ENCODE results near the gene GPR25. TPM values are rescaled to one million over a fixed set of nuclear protein-coding genes. Genes with fewer than 3 reads are reported as not detected.
A peak's percentile ranks its signal among the peaks of the same experiment; 100 is the strongest.

GPR25 gene, protein sequence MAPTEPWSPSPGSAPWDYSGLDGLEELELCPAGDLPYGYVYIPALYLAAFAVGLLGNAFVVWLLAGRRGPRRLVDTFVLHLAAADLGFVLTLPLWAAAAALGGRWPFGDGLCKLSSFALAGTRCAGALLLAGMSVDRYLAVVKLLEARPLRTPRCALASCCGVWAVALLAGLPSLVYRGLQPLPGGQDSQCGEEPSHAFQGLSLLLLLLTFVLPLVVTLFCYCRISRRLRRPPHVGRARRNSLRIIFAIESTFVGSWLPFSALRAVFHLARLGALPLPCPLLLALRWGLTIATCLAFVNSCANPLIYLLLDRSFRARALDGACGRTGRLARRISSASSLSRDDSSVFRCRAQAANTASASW
- not detected for total RNA-seq (ENCODE audit: unreplicated experiment)
- long read RNA-seq, result 0 reads

DNA sequence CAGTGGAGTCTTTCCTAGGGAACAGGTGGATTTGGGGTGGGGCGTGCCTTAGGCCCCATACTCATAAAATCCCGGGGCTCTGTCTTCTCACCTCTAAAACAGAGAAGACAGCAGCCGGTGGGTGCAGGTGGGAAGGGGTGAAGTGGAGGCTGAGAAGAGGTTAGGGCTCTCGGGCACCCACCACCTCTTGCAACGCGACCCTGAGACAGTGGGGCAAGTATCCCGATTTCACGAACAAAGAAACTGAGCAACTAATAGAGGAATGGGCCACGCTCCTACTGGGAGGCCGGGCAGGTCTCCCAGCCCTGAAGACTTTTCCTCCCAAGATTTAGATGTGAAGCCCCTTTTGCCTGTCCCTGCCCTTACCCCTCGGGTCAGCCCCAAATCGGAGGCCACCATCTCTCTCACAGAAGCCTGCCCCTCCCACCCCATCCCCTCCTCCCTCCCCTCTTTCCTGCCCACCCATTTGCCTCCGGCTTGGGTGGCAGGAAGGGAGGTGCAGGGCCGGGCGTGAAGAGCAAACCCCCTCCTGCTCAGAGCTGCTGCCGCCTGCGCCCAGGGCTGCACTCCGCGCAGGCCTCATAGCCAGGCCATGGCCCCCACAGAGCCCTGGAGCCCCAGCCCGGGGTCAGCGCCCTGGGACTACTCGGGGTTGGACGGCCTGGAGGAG lies at the start of gene GPR25:
TSS of gene GPR25 (plus strand) at position 536 of the 670 bp plus-strand sequence. CDS start at position 593, 57 bp downstream.
- TF ChIP-seq, protein P1, sequence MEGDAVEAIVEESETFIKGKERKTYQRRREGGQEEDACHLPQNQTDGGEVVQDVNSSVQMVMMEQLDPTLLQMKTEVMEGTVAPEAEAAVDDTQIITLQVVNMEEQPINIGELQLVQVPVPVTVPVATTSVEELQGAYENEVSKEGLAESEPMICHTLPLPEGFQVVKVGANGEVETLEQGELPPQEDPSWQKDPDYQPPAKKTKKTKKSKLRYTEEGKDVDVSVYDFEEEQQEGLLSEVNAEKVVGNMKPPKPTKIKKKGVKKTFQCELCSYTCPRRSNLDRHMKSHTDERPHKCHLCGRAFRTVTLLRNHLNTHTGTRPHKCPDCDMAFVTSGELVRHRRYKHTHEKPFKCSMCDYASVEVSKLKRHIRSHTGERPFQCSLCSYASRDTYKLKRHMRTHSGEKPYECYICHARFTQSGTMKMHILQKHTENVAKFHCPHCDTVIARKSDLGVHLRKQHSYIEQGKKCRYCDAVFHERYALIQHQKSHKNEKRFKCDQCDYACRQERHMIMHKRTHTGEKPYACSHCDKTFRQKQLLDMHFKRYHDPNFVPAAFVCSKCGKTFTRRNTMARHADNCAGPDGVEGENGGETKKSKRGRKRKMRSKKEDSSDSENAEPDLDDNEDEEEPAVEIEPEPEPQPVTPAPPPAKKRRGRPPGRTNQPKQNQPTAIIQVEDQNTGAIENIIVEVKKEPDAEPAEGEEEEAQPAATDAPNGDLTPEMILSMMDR (IDR thresholded peaks at IDR 0.05; ENCODE audit: unreplicated experiment), result no peak
- H3K4me1 Mint-ChIP-seq (ENCODE audit: unreplicated experiment), result peaks cover 10% of the 10 kb centered on the region
- no peak within 1 kb of the TSS for H3K4me3 Mint-ChIP-seq (ENCODE audit: unreplicated experiment)
- H3K36me3 Mint-ChIP-seq (ENCODE audit: low read depth, unreplicated experiment), result no peaks in the 10 kb centered on the region
- no peak within 1 kb of the TSS for H3K27ac Mint-ChIP-seq (ENCODE audit: unreplicated experiment)
- no peaks in the 10 kb centered on the region for H3K9me3 Mint-ChIP-seq (ENCODE audit: unreplicated experiment)
- H3K27me3 Mint-ChIP-seq (ENCODE audit: unreplicated experiment), result peaks cover 7% of the 10 kb centered on the region
- DNase-seq (ENCODE audit: low spot score), result no peak

DNA sequence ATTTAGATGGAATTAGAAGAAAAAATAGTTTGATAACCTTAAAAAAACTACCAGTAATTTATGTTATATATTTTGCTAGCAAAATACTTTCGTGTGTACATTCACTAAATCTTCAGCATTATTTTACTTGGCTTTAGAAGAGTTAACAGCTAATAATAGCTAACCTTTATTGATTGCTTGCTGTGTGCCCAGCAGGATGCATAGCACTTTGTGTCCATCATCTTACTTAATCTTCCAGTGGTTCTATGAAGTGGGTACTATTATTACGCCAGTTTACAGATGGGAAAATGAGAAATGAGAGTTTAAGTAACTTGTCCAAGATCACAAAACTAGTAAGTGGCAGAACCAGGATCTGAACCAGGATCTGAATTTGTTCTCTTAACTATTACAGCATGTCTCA lies 41.7 kb upstream of the GPR25 start:
- H3K9me3 Mint-ChIP-seq (ENCODE audit: unreplicated experiment), result no peaks in the 10 kb centered on the region
- no peak for DNase-seq (ENCODE audit: low spot score)
- H3K27ac Mint-ChIP-seq (ENCODE audit: unreplicated experiment), result no peak overlapping the region
- no peak overlapping the region for H3K4me3 Mint-ChIP-seq (ENCODE audit: unreplicated experiment)
- TF ChIP-seq, protein P1 (IDR thresholded peaks at IDR 0.05; ENCODE audit: unreplicated experiment), result no peak
- no peaks in the 10 kb centered on the region for H3K4me1 Mint-ChIP-seq (ENCODE audit: unreplicated experiment)
- no peaks in the 10 kb centered on the region for H3K27me3 Mint-ChIP-seq (ENCODE audit: unreplicated experiment)
- H3K36me3 Mint-ChIP-seq (ENCODE audit: low read depth, unreplicated experiment), result peaks cover 6% of the 10 kb centered on the region

DNA sequence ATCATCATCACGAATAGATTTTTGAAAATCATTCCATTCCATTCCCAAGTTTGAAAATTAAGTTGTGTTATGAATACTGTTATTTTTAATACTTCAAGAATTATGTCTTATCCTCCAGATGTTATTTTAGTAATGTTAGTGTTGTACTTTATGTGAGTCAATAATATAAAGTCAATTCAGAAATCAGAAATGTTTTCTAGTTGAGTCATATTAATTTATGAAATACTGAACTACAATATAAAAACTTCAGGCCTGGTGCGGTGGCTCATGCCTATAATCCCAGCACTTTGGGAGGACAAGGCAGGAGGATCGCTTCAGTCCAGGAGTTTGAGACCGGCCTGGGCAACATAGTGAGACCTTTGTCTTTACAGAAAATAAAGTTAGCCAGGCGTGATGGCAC lies 38.4 kb upstream of the GPR25 start:
- Mint-ChIP-seq H3K4me3 (ENCODE audit: unreplicated experiment) (no peak overlapping the region), H3K4me1 (ENCODE audit: unreplicated experiment) (no peaks in the 10 kb centered on the region), H3K9me3 (ENCODE audit: unreplicated experiment) (no peaks in the 10 kb centered on the region), H3K36me3 (ENCODE audit: low read depth, unreplicated experiment) (peaks cover 14% of the 10 kb centered on the region), H3K27ac (ENCODE audit: unreplicated experiment) (no peak overlapping the region), H3K27me3 (ENCODE audit: unreplicated experiment) (no peaks in the 10 kb centered on the region)
- DNase-seq (ENCODE audit: low spot score), result no peak
- TF ChIP-seq, protein P1 (IDR thresholded peaks at IDR 0.05; ENCODE audit: unreplicated experiment), result no peak

DNA sequence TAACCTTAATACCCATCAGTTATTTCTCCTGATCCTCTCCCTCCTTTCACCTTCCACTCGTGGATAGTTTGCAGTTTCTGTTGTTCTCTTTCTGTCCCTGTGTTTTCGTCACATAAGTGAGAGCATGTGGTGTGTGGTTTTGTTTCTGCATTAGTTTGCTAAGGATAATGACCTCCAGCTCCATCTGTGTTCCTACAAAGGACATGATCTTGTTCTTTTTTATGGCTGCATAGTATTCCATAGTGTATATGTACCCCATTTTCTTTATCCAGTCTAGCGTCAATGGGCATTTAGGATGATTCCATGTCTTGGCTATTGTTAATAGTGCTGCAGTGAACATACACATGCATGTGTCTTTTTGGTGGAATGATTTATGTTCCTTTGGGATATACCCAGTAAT lies 36.6 kb upstream of the GPR25 start:
- no peak for DNase-seq (ENCODE audit: low spot score)
- H3K27ac Mint-ChIP-seq (ENCODE audit: unreplicated experiment), result no peak overlapping the region
- peaks cover 14% of the 10 kb centered on the region for H3K36me3 Mint-ChIP-seq (ENCODE audit: low read depth, unreplicated experiment)
- no peaks in the 10 kb centered on the region for H3K4me1 Mint-ChIP-seq (ENCODE audit: unreplicated experiment)
- H3K9me3 Mint-ChIP-seq (ENCODE audit: unreplicated experiment), result no peaks in the 10 kb centered on the region
- TF ChIP-seq, protein P1 (IDR thresholded peaks at IDR 0.05; ENCODE audit: unreplicated experiment), result no peak
- no peaks in the 10 kb centered on the region for H3K27me3 Mint-ChIP-seq (ENCODE audit: unreplicated experiment)
- H3K4me3 Mint-ChIP-seq (ENCODE audit: unreplicated experiment), result peak overlapping the region; percentile 10

Measured in endothelial cell (in vitro differentiated cells).